ENCODE measurements around the gene LHFPL5. TPM values are rescaled to one million over a fixed set of nuclear protein-coding genes. Genes with fewer than 3 reads are reported as not detected.

LHFPL5 gene
- total RNA-seq = not detected

DNA sequence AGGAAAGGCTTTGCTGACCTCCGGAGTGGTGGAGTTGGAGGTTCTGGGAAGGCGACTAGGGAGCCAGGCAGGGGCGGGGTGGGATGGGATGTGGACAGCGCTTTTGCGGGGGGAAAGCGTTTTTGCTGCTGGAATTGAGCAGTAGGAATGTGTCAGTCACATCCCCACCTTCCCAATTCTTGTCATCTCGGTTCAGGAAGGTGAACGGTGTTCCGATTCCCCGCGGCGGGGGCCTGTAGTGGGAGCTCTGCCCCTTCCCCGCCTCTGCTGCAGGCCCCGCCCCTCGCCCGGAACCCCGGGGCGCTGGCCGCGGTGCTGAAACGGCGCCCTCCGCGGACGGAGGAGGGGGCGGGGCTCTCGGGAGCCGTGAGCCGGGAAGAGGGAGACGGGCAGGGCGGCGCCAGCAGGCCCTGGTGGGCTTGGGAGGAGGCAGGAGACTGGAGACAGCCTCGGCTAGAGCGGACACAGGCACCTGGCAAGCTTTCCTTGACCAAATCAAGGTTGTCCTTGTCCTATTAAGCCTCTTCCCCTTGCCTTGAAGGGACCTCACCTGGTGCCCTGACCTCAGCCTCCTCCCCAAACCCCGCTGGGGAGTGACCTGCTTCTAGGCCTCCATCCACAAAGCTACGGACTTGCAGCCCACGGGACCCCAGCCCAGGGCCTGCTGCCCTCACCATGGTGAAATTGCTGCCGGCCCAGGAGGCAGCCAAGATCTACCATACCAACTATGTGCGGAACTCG is at the start of gene LHFPL5:
TSS of gene LHFPL5 (plus strand) at position 357 of the 741 bp plus-strand sequence. CDS start at position 676, 319 bp downstream.
- no peaks in the 10 kb centered on the region for H3K4me1 ChIP-seq
- H3K4me3 ChIP-seq = no peak within 1 kb of the TSS
- H3K9me3 ChIP-seq = no peaks in the 10 kb centered on the region
- no peaks in the 10 kb centered on the region for H3K27me3 ChIP-seq
- no peak for DNase-seq
- H3K27ac ChIP-seq = no peak within 1 kb of the TSS
- H3K36me3 ChIP-seq = no peaks in the 10 kb centered on the region
- no peak for TF ChIP-seq POLR2A (IDR thresholded peaks at IDR 0.05)
- TF ChIP-seq, protein P1, sequence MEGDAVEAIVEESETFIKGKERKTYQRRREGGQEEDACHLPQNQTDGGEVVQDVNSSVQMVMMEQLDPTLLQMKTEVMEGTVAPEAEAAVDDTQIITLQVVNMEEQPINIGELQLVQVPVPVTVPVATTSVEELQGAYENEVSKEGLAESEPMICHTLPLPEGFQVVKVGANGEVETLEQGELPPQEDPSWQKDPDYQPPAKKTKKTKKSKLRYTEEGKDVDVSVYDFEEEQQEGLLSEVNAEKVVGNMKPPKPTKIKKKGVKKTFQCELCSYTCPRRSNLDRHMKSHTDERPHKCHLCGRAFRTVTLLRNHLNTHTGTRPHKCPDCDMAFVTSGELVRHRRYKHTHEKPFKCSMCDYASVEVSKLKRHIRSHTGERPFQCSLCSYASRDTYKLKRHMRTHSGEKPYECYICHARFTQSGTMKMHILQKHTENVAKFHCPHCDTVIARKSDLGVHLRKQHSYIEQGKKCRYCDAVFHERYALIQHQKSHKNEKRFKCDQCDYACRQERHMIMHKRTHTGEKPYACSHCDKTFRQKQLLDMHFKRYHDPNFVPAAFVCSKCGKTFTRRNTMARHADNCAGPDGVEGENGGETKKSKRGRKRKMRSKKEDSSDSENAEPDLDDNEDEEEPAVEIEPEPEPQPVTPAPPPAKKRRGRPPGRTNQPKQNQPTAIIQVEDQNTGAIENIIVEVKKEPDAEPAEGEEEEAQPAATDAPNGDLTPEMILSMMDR (IDR thresholded peaks at IDR 0.05) = no peak
- intact Hi-C loops (cut with DNase I; ENCODE audit: low total_unique reads) = no loop called here

DNA sequence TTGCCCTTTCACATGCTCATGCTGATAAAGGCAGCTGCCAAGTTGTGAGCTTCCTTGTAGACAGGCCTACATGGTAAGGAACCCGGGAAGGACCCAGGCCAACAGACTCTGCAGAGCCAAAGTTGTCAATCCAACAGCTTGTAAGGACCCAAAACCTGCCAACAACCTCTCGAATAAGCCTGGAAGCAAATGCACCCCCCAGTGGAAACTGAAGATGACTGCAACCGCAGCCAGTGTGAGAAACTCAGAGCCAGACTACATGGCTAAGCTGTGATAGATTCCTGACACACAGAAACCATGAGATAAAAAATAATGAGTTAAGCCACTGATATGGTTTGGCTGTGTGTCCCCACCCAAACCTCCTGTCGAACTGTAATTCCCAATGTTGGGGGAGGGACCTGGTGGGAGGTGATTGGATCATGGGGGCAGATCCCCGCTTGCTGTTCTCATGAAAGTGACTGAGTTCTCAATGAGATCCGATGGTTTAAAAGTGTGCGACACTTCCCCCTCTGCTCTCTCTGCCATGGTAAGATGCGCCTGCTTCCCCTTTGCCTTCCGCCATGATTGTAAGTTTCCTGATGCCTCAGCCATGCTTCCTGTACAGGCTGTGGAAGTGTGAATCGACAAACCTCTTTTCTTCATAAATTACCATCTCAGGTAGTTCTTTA is 47.6 kb upstream of the LHFPL5 start:
- no peak for DNase-seq
- Histone ChIP-seq H3K4me1 (no peaks in the 10 kb centered on the region), H3K36me3 (no peaks in the 10 kb centered on the region), H3K27ac (no peak overlapping the region), H3K27me3 (peaks cover 0 to 8% of the 10 kb centered on the region in 2 donors), H3K9me3 (no peaks in the 10 kb centered on the region), H3K4me3 (no peak overlapping the region)
- TF ChIP-seq POLR2A (IDR thresholded peaks at IDR 0.05) = no peak
- TF ChIP-seq, protein P1 (IDR thresholded peaks at IDR 0.05) = no peak
- intact Hi-C loops (cut with DNase I; ENCODE audit: low total_unique reads) = no loop called here

DNA sequence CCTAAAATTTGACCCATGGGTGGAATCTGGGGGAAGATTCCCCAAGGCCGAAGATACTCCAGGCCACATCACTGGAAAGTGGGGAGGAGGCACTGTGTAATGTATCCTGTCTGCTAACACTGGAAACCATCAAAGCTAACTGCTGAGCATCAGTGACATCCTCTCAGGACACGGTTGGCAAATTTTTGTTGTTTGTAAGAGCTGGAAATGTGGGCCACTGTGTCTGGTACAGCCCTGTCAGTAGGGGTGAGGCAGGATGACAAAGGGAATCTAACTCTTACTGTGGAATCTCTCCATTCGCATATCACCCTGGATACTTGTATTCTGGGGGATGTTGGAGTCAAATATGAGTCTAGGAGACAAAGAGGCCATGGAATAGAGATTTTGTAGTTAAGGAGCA is 45.7 kb upstream of the LHFPL5 start:
- Histone ChIP-seq H3K27me3 (peaks cover 0 to 8% of the 10 kb centered on the region in 2 donors), H3K27ac (no peak overlapping the region), H3K9me3 (no peaks in the 10 kb centered on the region), H3K4me3 (no peak overlapping the region), H3K4me1 (no peaks in the 10 kb centered on the region), H3K36me3 (no peaks in the 10 kb centered on the region)
- intact Hi-C loops (cut with DNase I; ENCODE audit: low total_unique reads) = no loop called here
- no peak for TF ChIP-seq POLR2A (IDR thresholded peaks at IDR 0.05)
- TF ChIP-seq, protein P1 (IDR thresholded peaks at IDR 0.05) = no peak
- DNase-seq = no peak

DNA sequence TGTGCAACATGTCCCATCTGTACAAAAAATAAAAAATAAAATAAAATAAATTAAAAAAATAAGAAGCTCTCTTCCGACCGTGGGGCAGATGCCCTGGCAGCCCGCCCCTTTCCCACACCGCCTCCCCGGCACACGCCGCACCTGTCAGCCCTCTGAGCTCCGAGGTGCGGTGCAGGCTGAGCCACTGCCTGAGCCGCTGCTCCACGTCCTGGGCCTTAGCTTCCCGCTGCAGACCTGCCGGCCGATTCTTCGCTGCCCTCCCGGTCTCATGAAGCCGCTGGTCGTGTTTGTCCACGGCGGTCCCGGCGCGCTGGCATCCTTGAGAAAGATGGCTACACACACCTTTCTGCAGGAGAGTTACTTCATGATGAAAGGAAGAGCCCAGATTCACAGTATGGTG is 39.4 kb upstream of the LHFPL5 start:
- DNase-seq = no peak
- H3K9me3 ChIP-seq = no peaks in the 10 kb centered on the region
- peaks cover 0 to 8% of the 10 kb centered on the region in 2 donors for H3K27me3 ChIP-seq
- no peaks in the 10 kb centered on the region for H3K36me3 ChIP-seq
- TF ChIP-seq, protein P1 (IDR thresholded peaks at IDR 0.05) = no peak
- TF ChIP-seq POLR2A (IDR thresholded peaks at IDR 0.05) = no peak
- H3K4me3 ChIP-seq = no peak overlapping the region
- intact Hi-C loops (cut with DNase I; ENCODE audit: low total_unique reads) = no loop called here
- H3K27ac ChIP-seq = no peak overlapping the region
- no peaks in the 10 kb centered on the region for H3K4me1 ChIP-seq

DNA sequence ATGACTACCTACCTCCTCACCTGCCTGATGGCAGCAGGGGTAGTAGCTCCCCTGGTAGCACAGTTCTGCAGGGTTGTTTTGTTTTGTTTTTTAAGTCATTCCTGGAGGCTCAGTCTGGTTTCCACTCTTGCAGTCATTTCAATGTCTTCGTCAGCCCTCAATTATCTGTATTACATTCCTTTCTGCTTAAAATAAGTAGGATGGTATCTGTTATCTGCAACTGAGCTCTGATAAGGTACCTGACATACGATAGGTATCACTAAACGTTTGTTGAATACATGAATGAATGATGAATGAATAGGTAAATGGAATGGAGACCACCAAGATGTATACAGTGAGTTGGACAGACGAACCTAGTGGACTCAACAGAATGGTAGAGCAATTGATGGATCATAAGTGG is 35.9 kb upstream of the LHFPL5 start:
- TF ChIP-seq, protein P1 (IDR thresholded peaks at IDR 0.05) = no peak
- no peak for TF ChIP-seq POLR2A (IDR thresholded peaks at IDR 0.05)

More for the DNA sequence above, 35.9 kb upstream of the LHFPL5 start:
- intact Hi-C loops (cut with DNase I; ENCODE audit: low total_unique reads) = no loop called here
- Histone ChIP-seq H3K27ac (no peak overlapping the region), H3K9me3 (no peaks in the 10 kb centered on the region), H3K36me3 (no peaks in the 10 kb centered on the region), H3K4me3 (no peak overlapping the region), H3K27me3 (no peaks in the 10 kb centered on the region), H3K4me1 (no peaks in the 10 kb centered on the region)
- DNase-seq = no peak

Data from uterus (tissue), 4 donors.